ENCODE results near the gene XRCC5. TPM values are rescaled to one million over a fixed set of nuclear protein-coding genes. Genes with fewer than 3 reads are reported as not detected.

Gene XRCC5
- total and polyA plus RNA-seq, 2 donors (not counting 1 experiment from before 2014, with no cell fraction given), result 45.5 to 198 TPM

- H3K9ac ChIP-seq (ENCODE audit: low read length), result no peak overlapping the region
- H3K27me3 ChIP-seq (replicated peaks in 1 of 4; ENCODE audit: control extremely low read depth in 1 of 4, control insufficient read depth in 3 of 4, insufficient read depth in 4 of 4, low read length in 3 of 4), result no peaks in the 10 kb centered on the region
- TF ChIP-seq CTCF (IDR thresholded peaks at IDR 0.05) (no peak), EZH2 (IDR thresholded peaks at IDR 0.05; ENCODE audit: borderline replicate concordance, insufficient read depth, low read depth, low read length, poor library complexity, severe bottlenecking) (no peak)
- peaks cover 6% of the 10 kb centered on the region for H3K4me1 Mint-ChIP-seq
- H3K27ac ChIP-seq (ENCODE audit: low read length in 2 of 2), result no peak overlapping the region
- peaks cover 71% of the 10 kb centered on the region for H4K20me1 ChIP-seq (ENCODE audit: control insufficient read depth, insufficient read depth, low read length, poor library complexity, severe bottlenecking)
- H3K9me3 ChIP-seq (ENCODE audit: control extremely low read depth in 1 of 3, control insufficient read depth in 2 of 3, insufficient read depth in 1 of 3, low read length in 2 of 3), result no peaks in the 10 kb centered on the region
- H3K4me2 ChIP-seq (replicated peaks; ENCODE audit: low read depth, low read length, poor library complexity, severe bottlenecking), result no peak overlapping the region
- no peaks in the 10 kb centered on the region for H3K27me3 Mint-ChIP-seq
- H3K36me3 ChIP-seq (replicated peaks in 1 of 2; ENCODE audit: control extremely low read depth in 1 of 2, control insufficient read depth in 1 of 2, extremely low read depth in 1 of 2, insufficient read depth in 2 of 2, low read length in 1 of 2), result peaks cover 2 to 95% of the 10 kb centered on the region in 2 experiments
- CTCF ChIA-PET, result interaction anchor here (1.9 kb wide), 1 partner anchor 11 kb away, joined by 4 read pairs; no protein-coding TSS in a partner anchor
- intact Hi-C loops (cut with micrococcal nuclease), result no loop called here
- no peaks in the 10 kb centered on the region for H3K4me1 ChIP-seq (ENCODE audit: control insufficient read depth in 2 of 2, insufficient read depth in 2 of 2, low read length in 2 of 2)
- H3K79me2 ChIP-seq (ENCODE audit: control insufficient read depth, insufficient read depth, low read length), result peaks cover 43% of the 10 kb centered on the region
- H3K4me3 Mint-ChIP-seq, result no peak overlapping the region
- no peak for DNase-seq
- no peaks in the 10 kb centered on the region for H3K9me3 Mint-ChIP-seq (ENCODE audit: insufficient read depth)
- POLR2A ChIA-PET, result no interaction called here
- no peak for ATAC-seq (ENCODE audit: low read depth)
- no peak overlapping the region for H2AFZ ChIP-seq (ENCODE audit: insufficient read depth, low read depth, low read length, poor library complexity, severe bottlenecking)
- WGBS (ENCODE audit: insufficient coverage), result 60% methylated on average over 1 of the region's 6 CpGs
- no peak overlapping the region for H3K4me3 ChIP-seq (ENCODE audit: control extremely low read depth in 1 of 5, extremely low read depth in 1 of 5, insufficient read depth in 1 of 5, low read depth in 2 of 5, low read length in 4 of 5)
- H3K27ac Mint-ChIP-seq, result no peak overlapping the region
Measured at GRCh38 chr2:216130346-216130971, 21.3 kb downstream of the XRCC5 start.

- peaks cover 6% of the 10 kb centered on the region for H3K4me1 Mint-ChIP-seq
- ATAC-seq (ENCODE audit: low read depth) (no peak), DNase-seq (no peak)
- H3K27ac ChIP-seq (ENCODE audit: low read length in 2 of 2), result no peak overlapping the region
- H3K9me3 Mint-ChIP-seq (ENCODE audit: insufficient read depth), result no peaks in the 10 kb centered on the region
- no peak overlapping the region for H3K27ac Mint-ChIP-seq
- H2AFZ ChIP-seq (ENCODE audit: insufficient read depth, low read depth, low read length, poor library complexity, severe bottlenecking), result no peak overlapping the region
- H3K36me3 ChIP-seq (replicated peaks in 1 of 2; ENCODE audit: control extremely low read depth in 1 of 2, control insufficient read depth in 1 of 2, extremely low read depth in 1 of 2, insufficient read depth in 2 of 2, low read length in 1 of 2), result peaks cover 2 to 92% of the 10 kb centered on the region in 2 experiments
- no peaks in the 10 kb centered on the region for H3K9me3 ChIP-seq (ENCODE audit: control extremely low read depth in 1 of 3, control insufficient read depth in 2 of 3, insufficient read depth in 1 of 3, low read length in 2 of 3)
- no peak overlapping the region for H3K9ac ChIP-seq (ENCODE audit: low read length)
- no peaks in the 10 kb centered on the region for H3K27me3 ChIP-seq (replicated peaks in 1 of 4; ENCODE audit: control extremely low read depth in 1 of 4, control insufficient read depth in 3 of 4, insufficient read depth in 4 of 4, low read length in 3 of 4)
- H3K4me3 Mint-ChIP-seq, result no peak overlapping the region
- POLR2A ChIA-PET, result no interaction called here
- CTCF ChIA-PET, result no interaction called here
- no peaks in the 10 kb centered on the region for H3K4me1 ChIP-seq (ENCODE audit: control insufficient read depth in 2 of 2, insufficient read depth in 2 of 2, low read length in 2 of 2)
- peaks cover 38% of the 10 kb centered on the region for H3K79me2 ChIP-seq (ENCODE audit: control insufficient read depth, insufficient read depth, low read length)
- no peak overlapping the region for H3K4me3 ChIP-seq (ENCODE audit: control extremely low read depth in 1 of 5, extremely low read depth in 1 of 5, insufficient read depth in 1 of 5, low read depth in 2 of 5, low read length in 4 of 5)
- peaks cover 71% of the 10 kb centered on the region for H4K20me1 ChIP-seq (ENCODE audit: control insufficient read depth, insufficient read depth, low read length, poor library complexity, severe bottlenecking)
- 100% methylated on average over 1 of the region's 3 CpGs for WGBS (ENCODE audit: insufficient coverage)
- no peaks in the 10 kb centered on the region for H3K27me3 Mint-ChIP-seq
- TF ChIP-seq CTCF (IDR thresholded peaks at IDR 0.05) (no peak), EZH2 (IDR thresholded peaks at IDR 0.05; ENCODE audit: borderline replicate concordance, insufficient read depth, low read depth, low read length, poor library complexity, severe bottlenecking) (no peak)
- no peak overlapping the region for H3K4me2 ChIP-seq (replicated peaks; ENCODE audit: low read depth, low read length, poor library complexity, severe bottlenecking)
- intact Hi-C loops (cut with micrococcal nuclease), result no loop called here
Measured at GRCh38 chr2:216131175-216131926, 22.2 kb downstream of the XRCC5 start.
